Transverse colon (tissue), 4 donors: ENCODE results near the gene GPR68.

Source experiments
- CTCF ChIP-seq, 5 experiments: fragments of 200-600 bp in 3 of 5; fragments of 450-650 bp in 2 of 5; sonication (generic) in 3 of 5; IDR thresholded peaks; 1 replicate in 2 of 5; 2 replicates in 3 of 5; pipeline ENCODE4 v1.5.1; 2016 to 2017; ENCODE audit warnings: antibody characterized with exemption in 5 of 5, inconsistent platforms in 3 of 5, mild to moderate bottlenecking in 2 of 5, moderate library complexity in 1 of 5
- EP300 ChIP-seq: sonication (generic); formaldehyde crosslinking; IDR thresholded peaks from one replicate; pipeline ENCODE4 v1.6.1; 2017; ENCODE audit warnings: antibody characterized with exemption, low read depth
- POLR2A ChIP-seq: fragments of 450-650 bp; IDR thresholded peaks from one replicate; pipeline ENCODE4 v1.6.1; 2016; ENCODE audit warnings: antibody characterized with exemption, mild to moderate bottlenecking, moderate library complexity
- POLR2AphosphoS5 ChIP-seq, 3 donors: sonication (generic); formaldehyde crosslinking; IDR thresholded peaks; one replicate each; pipeline ENCODE4 v1.6.1; 2016; ENCODE audit warnings: antibody characterized with exemption in 3 of 3

GRCh38 chr14:91278383-91278715, 33.8 kb upstream of the GPR68 start:
- TF ChIP-seq POLR2A (no peak), CTCF (IDR thresholded peaks at IDR 0.05) (no peak), POLR2AphosphoS5 (IDR thresholded peaks at IDR 0.05) (no peak), EP300 (no peak)
